Body of pancreas (tissue), 4 donors: ENCODE data around the gene PGLYRP2. TPM values are rescaled to one million over a fixed set of nuclear protein-coding genes. Genes with fewer than 3 reads are reported as not detected.

Experiments
- ATAC-seq: fragments of 150-250 bp; one replicate; pipeline ENCODE4 v1.9.1; 2016
- DNase-seq, 4 donors: peaks; one replicate each; pipeline ENCODE4 v3.0.0-alpha.2; 2019
- H3K27ac ChIP-seq, 4 donors: fragments of 200-600 bp; sonication (generic); 1 replicate in 3 of 4; 2 replicates in 1 of 4; pipeline versions ENCODE4 v1.5.1 to v1.6.1; 2016 to 2019; ENCODE audit warnings: mild to moderate bottlenecking in 1 of 4, mixed read lengths in 1 of 4, moderate library complexity in 1 of 4
- H3K27me3 ChIP-seq, 2 donors: fragments of 200-600 bp; sonication (generic); one replicate each; pipeline ENCODE4 v1.6.0; 2016; ENCODE audit warnings: mild to moderate bottlenecking in 1 of 2
- H3K36me3 ChIP-seq, 2 donors: fragments of 200-600 bp; sonication (generic); replicated peaks in 1 of 2; 2 replicates each; pipeline ENCODE4 v1.5.1; 2016; ENCODE audit warnings: low read depth in 2 of 2; ENCODE audit not compliant: insufficient read depth in 1 of 2
- H3K4me1 ChIP-seq: fragments of 200-600 bp; sonication (generic); one replicate; pipeline ENCODE4 v1.6.0; 2016
- H3K4me3 ChIP-seq, 2 donors: fragments of 200-600 bp; sonication (generic); 1 replicate in 1 of 2; 2 replicates in 1 of 2; pipeline ENCODE4 v1.5.1; 2016 to 2019
- H3K9me3 ChIP-seq, 3 donors: fragments of 200-600 bp; sonication (generic); 1 replicate in 2 of 3; 2 replicates in 1 of 3; pipeline ENCODE4 v1.5.1; 2016
- POLR2A ChIP-seq, 3 donors: fragments of 450-650 bp; IDR thresholded peaks; one replicate each; pipeline ENCODE4 v1.6.1; 2016; ENCODE audit warnings: antibody characterized with exemption in 3 of 3, mild to moderate bottlenecking in 2 of 3
- WGBS, 2 donors: methylation state at CpG; one replicate each; pipeline ENCODE4 v1.1.5; 2017; 5-methylcytosine and 5-hydroxymethylcytosine counted together
- intact Hi-C: fragments of 100-400 bp; cut with DNase I; formaldehyde crosslinking; loops from one replicate; pipeline ENCODE4 v1.15.1; 2023
- total RNA-seq, 2 donors: library from RNA; depleted of rRNA; stranded (reverse); fragments of >200 nt; gene quantifications; one replicate each; pipeline ENCODE4 v1.1.0, GENCODE V29; 2016
- TF ChIP-seq, protein P1 (sequence below), 7 experiments: fragments of 450-650 bp in 4 of 7; fragments of 200-600 bp in 3 of 7; sonication (generic) in 3 of 7; IDR thresholded peaks; one replicate each; pipeline ENCODE4 v1.5.1; 2016 to 2019; ENCODE audit warnings: antibody characterized with exemption in 7 of 7

PGLYRP2 gene
- total RNA-seq, 2 donors from 2014 or later, result not detected

DNA sequence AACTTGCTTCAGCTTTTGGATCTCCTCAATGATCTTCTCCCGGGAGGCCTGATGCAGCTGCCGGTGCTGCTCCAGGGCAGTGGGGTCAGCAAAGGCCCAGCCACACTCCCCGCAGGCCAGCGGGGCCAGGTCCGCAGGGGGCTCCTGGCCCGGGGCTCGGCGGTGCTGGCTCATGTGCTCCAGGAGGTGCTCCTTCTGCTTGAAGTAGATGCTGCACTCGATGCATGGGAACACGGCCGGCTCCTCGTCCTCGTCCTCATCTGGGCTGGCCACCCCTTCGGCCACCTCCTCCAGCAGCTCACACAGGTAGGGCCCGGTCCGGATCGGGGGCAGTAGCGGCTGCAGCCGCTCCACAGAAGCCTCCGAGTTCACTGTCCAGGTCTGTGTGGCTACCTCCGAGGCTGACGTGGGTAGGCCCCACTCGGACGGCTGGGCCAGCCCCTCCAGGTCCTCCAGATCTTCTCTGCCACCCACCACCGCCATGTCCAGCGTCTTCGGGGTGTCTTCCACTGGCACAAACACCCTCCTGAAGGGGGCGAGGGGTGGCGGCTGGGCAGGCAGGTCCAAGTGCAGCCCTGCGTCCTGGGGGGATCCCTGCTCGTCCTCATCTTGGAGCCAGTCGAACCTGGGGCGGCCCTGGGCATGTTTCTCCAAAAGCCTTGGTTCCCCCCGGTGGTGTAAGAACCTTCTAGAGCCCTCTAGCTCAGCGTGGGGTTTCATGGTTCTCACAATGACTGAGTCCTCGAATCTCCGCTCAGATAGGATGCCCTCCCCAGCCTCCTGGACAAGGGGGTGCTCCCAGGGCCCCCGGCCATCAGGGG lies 39.3 kb downstream of the PGLYRP2 start:
- WGBS, 2 donors, result 86 to 90% methylated on average over 10 to 32 of the region's 38 CpGs
- no peak for DNase-seq
- no peak for ATAC-seq
- Histone ChIP-seq H3K4me3 (no peak overlapping the region), H3K27ac (no peak overlapping the region), H3K9me3 (no peaks in the 10 kb centered on the region), H3K4me1 (peaks cover 16% of the 10 kb centered on the region), H3K36me3 (no peaks in the 10 kb centered on the region), H3K27me3 (no peaks in the 10 kb centered on the region)
- TF ChIP-seq POLR2A (IDR thresholded peaks at IDR 0.05), result no peak
- TF ChIP-seq, protein P1, sequence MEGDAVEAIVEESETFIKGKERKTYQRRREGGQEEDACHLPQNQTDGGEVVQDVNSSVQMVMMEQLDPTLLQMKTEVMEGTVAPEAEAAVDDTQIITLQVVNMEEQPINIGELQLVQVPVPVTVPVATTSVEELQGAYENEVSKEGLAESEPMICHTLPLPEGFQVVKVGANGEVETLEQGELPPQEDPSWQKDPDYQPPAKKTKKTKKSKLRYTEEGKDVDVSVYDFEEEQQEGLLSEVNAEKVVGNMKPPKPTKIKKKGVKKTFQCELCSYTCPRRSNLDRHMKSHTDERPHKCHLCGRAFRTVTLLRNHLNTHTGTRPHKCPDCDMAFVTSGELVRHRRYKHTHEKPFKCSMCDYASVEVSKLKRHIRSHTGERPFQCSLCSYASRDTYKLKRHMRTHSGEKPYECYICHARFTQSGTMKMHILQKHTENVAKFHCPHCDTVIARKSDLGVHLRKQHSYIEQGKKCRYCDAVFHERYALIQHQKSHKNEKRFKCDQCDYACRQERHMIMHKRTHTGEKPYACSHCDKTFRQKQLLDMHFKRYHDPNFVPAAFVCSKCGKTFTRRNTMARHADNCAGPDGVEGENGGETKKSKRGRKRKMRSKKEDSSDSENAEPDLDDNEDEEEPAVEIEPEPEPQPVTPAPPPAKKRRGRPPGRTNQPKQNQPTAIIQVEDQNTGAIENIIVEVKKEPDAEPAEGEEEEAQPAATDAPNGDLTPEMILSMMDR (IDR thresholded peaks at IDR 0.05), result no peak
- intact Hi-C loops, result no loop called here

DNA sequence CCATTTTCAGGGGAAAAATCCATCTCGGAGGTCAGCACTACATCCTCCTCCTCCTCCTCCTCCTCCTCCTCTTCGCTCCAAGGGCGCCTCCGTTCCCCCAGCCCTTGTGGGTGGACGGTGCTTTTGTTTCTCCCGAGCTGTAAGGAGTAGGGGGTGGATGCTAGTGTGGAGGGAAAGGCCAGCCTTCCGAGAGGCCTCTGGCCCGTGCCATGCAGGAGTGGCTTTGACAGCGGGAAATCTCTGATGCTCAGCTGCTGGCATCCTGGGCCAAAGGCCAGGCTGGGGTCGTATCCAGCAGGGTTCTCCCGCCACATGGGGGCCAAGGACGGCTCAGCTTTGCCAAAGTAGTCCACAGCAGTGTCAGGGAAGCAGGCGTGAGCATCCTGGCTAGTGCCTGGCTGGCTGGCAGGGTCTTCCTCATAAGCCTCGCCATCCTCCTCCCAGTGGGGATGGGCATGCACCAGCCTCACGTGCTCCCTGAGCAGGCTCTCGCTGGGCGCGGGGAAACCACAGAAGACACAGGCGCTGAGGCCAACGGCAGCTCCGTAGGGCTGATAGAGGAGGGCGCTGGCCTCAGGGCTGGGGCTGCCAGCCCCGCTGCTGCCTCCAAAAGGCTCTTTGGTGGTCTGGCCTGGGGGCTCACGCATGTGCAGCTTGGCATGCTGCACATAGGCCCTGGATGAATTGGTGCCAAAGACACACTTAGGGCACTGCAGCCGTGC lies 40.1 kb downstream of the PGLYRP2 start:
- Histone ChIP-seq H3K4me1 (peaks cover 16% of the 10 kb centered on the region), H3K27me3 (no peaks in the 10 kb centered on the region), H3K36me3 (no peaks in the 10 kb centered on the region), H3K27ac (no peak overlapping the region), H3K4me3 (no peak overlapping the region), H3K9me3 (no peaks in the 10 kb centered on the region)
- 71 to 90% methylated on average over 9 to 17 of the region's 25 CpGs for WGBS, 2 donors
- intact Hi-C loops, result no loop called here
- DNase-seq (no peak), ATAC-seq (no peak)
- TF ChIP-seq, protein P1 (IDR thresholded peaks at IDR 0.05), result no peak
- TF ChIP-seq POLR2A (IDR thresholded peaks at IDR 0.05), result no peak

DNA sequence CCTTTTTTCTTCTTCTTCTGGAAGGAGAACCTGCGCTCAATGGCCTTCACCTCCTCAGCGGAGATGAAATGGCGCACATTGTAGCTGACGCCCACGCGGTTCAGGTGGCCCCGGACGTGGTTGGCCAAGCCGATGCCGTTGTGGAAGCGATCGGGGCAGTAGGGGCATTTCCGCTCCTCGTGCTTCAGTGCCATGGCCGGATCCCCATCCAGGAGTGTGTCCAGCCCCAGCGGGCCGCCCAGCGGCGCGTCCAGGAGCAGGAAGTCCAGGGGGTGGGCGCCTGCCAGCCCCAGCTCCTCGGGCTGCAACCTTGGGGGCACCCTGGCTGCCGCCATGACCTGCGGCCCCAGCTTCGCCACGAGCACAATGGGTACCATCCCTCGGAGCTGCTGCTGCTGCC lies 40.7 kb downstream of the PGLYRP2 start:
- H3K27ac ChIP-seq, result peak overlapping the region in 1 of 4 donors; percentile 39
- no peaks in the 10 kb centered on the region for H3K27me3 ChIP-seq
- H3K4me3 ChIP-seq, result no peak overlapping the region
- no peaks in the 10 kb centered on the region for H3K36me3 ChIP-seq
- H3K4me1 ChIP-seq, result peaks cover 19% of the 10 kb centered on the region
- H3K9me3 ChIP-seq, result no peaks in the 10 kb centered on the region
- DNase-seq (no peak), ATAC-seq (no peak)
- TF ChIP-seq POLR2A (IDR thresholded peaks at IDR 0.05), result no peak
- TF ChIP-seq, protein P1 (IDR thresholded peaks at IDR 0.05), result no peak
- 89 to 93% methylated on average over 3 to 20 of the region's 27 CpGs for WGBS, 2 donors
- intact Hi-C loops, result no loop called here

DNA sequence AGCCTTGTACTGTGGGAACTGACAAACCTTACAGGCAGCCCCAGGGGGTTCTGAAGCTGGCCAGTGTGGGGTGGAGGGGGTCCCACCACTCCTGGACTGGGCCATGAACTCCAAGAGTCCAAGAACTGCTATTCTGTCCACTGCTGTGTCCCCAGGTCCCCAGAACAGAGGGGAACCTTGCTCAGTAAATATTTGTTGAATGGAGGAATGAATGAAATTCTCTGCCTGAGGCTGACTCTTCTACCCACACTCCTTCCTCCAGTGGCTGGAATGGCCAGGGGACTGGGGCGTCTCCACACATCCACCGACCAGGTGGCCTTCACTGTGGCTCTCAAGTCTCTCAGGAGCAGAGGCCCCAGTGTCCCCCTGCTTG lies 41.2 kb downstream of the PGLYRP2 start:
- no peak for ATAC-seq
- intact Hi-C loops, result no loop called here
- peaks cover 23% of the 10 kb centered on the region for H3K4me1 ChIP-seq
- 96 to 100% methylated on average over 2 of the region's 2 CpGs for WGBS, 2 donors
- H3K36me3 ChIP-seq, result no peaks in the 10 kb centered on the region
- TF ChIP-seq, protein P1 (IDR thresholded peaks at IDR 0.05), result no peak
- no peak for TF ChIP-seq POLR2A (IDR thresholded peaks at IDR 0.05)
- DNase-seq, result no peak
- H3K27me3 ChIP-seq, result no peaks in the 10 kb centered on the region
- no peaks in the 10 kb centered on the region for H3K9me3 ChIP-seq
- peak overlapping the region in 1 of 4 donors; percentile 39 for H3K27ac ChIP-seq
- H3K4me3 ChIP-seq, result no peak overlapping the region
